OCI-M2 (cell line): ENCODE results near the gene NET1.
"Not testable (repeated sequence)": the region's sequence is repeated elsewhere in the genome, so short reads cannot be mapped to it uniquely, and the experiment has no call there.

Experiments used
- DNase-seq: peaks from one replicate; lab custom pipeline; 2025; ENCODE audit not compliant: unreplicated experiment; lab: John Stamatoyannopoulos, UW

Gene NET1

GRCh38 chr10:5412277-5412941 is at the start of gene NET1:
Gene NET1 (plus strand): TSS chr10:5412557. CDS start chr10:5412693, 136 bp downstream.
- DNase-seq = peak; percentile 41

- DNase-seq = no peak
Observed at GRCh38 chr10:5362873-5363272, 49.5 kb upstream of the NET1 start.

GRCh38 chr10:5364374-5364773 is 48.0 kb upstream of the NET1 start:
- DNase-seq = no peak

- DNase-seq = no peak
Observed at GRCh38 chr10:5364890-5365338, 47.4 kb upstream of the NET1 start, which contains the start of gene UCN3. Gene UCN3 (plus strand): TSS chr10:5364966. CDS start chr10:5373721, 8,755 bp downstream.

GRCh38 chr10:5365928-5366327 is 46.4 kb upstream of the NET1 start:
- no peak for DNase-seq

GRCh38 chr10:5369362-5370158 is 42.8 kb upstream of the NET1 start:
- no peak for DNase-seq

- DNase-seq = no peak
Observed at GRCh38 chr10:5370493-5371352, 41.6 kb upstream of the NET1 start.

GRCh38 chr10:5373307-5373706 is 39.0 kb upstream of the NET1 start:
- no peak for DNase-seq

- DNase-seq = no peak
Observed at GRCh38 chr10:5373891-5374611, 38.3 kb upstream of the NET1 start.

- DNase-seq = no peak
Observed at GRCh38 chr10:5376450-5376849, 35.9 kb upstream of the NET1 start.

GRCh38 chr10:5379202-5379601 is 33.2 kb upstream of the NET1 start:
- DNase-seq = not testable (repeated sequence)

GRCh38 chr10:5380395-5380794 is 32.0 kb upstream of the NET1 start:
- DNase-seq = not testable (repeated sequence)

- no peak for DNase-seq
Observed at GRCh38 chr10:5381187-5381586, 31.2 kb upstream of the NET1 start.

GRCh38 chr10:5385224-5385623 is 27.1 kb upstream of the NET1 start:
- DNase-seq = no peak

- DNase-seq = no peak
Observed at GRCh38 chr10:5387169-5387568, 25.2 kb upstream of the NET1 start.

GRCh38 chr10:5390607-5391205 is 21.7 kb upstream of the NET1 start:
- DNase-seq = no peak

- no peak for DNase-seq
Observed at GRCh38 chr10:5391790-5392189, 20.6 kb upstream of the NET1 start.

GRCh38 chr10:5393529-5393928 is 18.8 kb upstream of the NET1 start:
- no peak for DNase-seq

GRCh38 chr10:5395168-5395567 is 17.2 kb upstream of the NET1 start:
- no peak for DNase-seq

- DNase-seq = no peak
Observed at GRCh38 chr10:5396556-5397300, 15.6 kb upstream of the NET1 start.
